Activated CD4-positive, alpha-beta T cell treated with anti-CD3 and anti-CD28 coated beads, Interleukin-10, Interleukin-2, amounts not matched to agents 100 ng/mL and 50 ng/mL, durations not matched to agents 16 hours and 8 hours (primary cell): ENCODE results near the gene RANBP3.
A peak's percentile ranks its signal among the peaks of the same experiment; 100 is the strongest.
"Not testable (repeated sequence)": the region's sequence is repeated elsewhere in the genome, so short reads cannot be mapped to it uniquely, and the experiment has no call there.

Source experiments
- DNase-seq: peaks from one replicate; pipeline ENCODE4 v3.0.0-alpha.2; 2020

Gene RANBP3

GRCh38 chr19:5977785-5978605 lies at the start of gene RANBP3:
TSS of gene RANBP3 (minus strand) at chr19:5978140. CDS start at chr19:5978082, 58 bp downstream.
- DNase-seq, result peak; percentile 100

- DNase-seq, result no peak
Measured at GRCh38 chr19:6026390-6027227, 48.7 kb upstream of the RANBP3 start.

GRCh38 chr19:6024756-6025155 lies 46.8 kb upstream of the RANBP3 start:
- not testable (repeated sequence) for DNase-seq

GRCh38 chr19:6023936-6024335 lies 46.0 kb upstream of the RANBP3 start:
- DNase-seq, result no peak

GRCh38 chr19:6023085-6023682 lies 45.2 kb upstream of the RANBP3 start:
- no peak for DNase-seq

GRCh38 chr19:6022570-6023064 lies 44.7 kb upstream of the RANBP3 start:
- DNase-seq, result no peak

- DNase-seq, result peak; percentile 82
Measured at GRCh38 chr19:6021878-6022569, 44.1 kb upstream of the RANBP3 start.

GRCh38 chr19:6020972-6021805 lies 43.2 kb upstream of the RANBP3 start:
- no peak for DNase-seq

GRCh38 chr19:6020166-6020882 lies 42.4 kb upstream of the RANBP3 start:
- DNase-seq, result no peak

GRCh38 chr19:6018786-6019185 lies 40.8 kb upstream of the RANBP3 start:
- DNase-seq, result no peak

GRCh38 chr19:6017576-6017975 lies 39.6 kb upstream of the RANBP3 start:
- no peak for DNase-seq

- no peak for DNase-seq
Measured at GRCh38 chr19:6015841-6016545, 38.1 kb upstream of the RANBP3 start.

- no peak for DNase-seq
Measured at GRCh38 chr19:6014551-6015135, 36.7 kb upstream of the RANBP3 start.

- no peak for DNase-seq
Measured at GRCh38 chr19:6012426-6013170, 34.7 kb upstream of the RANBP3 start.

GRCh38 chr19:6011794-6012193 lies 33.9 kb upstream of the RANBP3 start:
- no peak for DNase-seq

GRCh38 chr19:6011206-6011605 lies 33.3 kb upstream of the RANBP3 start:
- DNase-seq, result no peak

- no peak for DNase-seq
Measured at GRCh38 chr19:6010107-6010506, 32.2 kb upstream of the RANBP3 start.

GRCh38 chr19:6007866-6008265 lies 29.9 kb upstream of the RANBP3 start:
- DNase-seq, result no peak

- no peak for DNase-seq
Measured at GRCh38 chr19:6006896-6007295, 29.0 kb upstream of the RANBP3 start.
